ENCODE results near the gene NPIPB13. TPM values are rescaled to one million over a fixed set of nuclear protein-coding genes. Genes with fewer than 3 reads are reported as not detected.
"Not testable (repeated sequence)": the region's sequence is repeated elsewhere in the genome, so short reads cannot be mapped to it uniquely, and the experiment has no call there.

NPIPB13 gene
- polyA plus RNA-seq = 1 to 10 TPM; 2.6 to 7.4 TPM

DNA sequence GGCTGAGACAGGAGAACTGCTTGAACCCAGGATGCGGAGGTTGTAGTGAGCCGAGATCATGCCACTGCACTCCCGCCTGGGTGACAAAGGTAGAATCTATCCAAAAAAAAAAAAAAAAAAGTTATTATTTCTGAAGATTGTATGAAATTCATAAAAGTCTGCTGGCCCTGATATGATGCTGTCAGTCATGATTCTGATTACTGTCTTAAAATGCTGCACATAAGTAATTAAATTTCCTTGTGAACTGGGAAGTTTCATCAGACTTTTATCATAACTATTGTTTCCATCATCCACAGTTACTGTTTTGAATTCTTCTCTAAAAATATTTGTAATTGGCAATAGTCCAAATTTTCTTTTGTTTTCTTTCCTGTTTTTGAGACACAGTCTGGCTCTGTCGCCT lies at the start of gene NPIPB13:
Gene NPIPB13, minus strand, starts transcription at position 101 of the 400 bp plus-strand sequence. CDS start 2,906 bp downstream, outside the sequence.
- H3K36me3 ChIP-seq (ENCODE audit: control insufficient read depth in 2 of 2, insufficient read depth in 2 of 2, low read length in 1 of 2); H3K27ac ChIP-seq (ENCODE audit: low read depth in 2 of 2, low read length in 1 of 2); H3K27me3 ChIP-seq (ENCODE audit: control insufficient read depth in 1 of 2, insufficient read depth in 2 of 2, low read length in 2 of 2); H3K4me3 ChIP-seq (ENCODE audit: low read depth in 1 of 2, low read length in 2 of 2); H3K9me3 ChIP-seq (ENCODE audit: control insufficient read depth in 2 of 2, insufficient read depth in 1 of 2, low read depth in 1 of 2, low read length in 1 of 2); H3K4me1 ChIP-seq (ENCODE audit: control insufficient read depth in 2 of 2, insufficient read depth in 2 of 2, low read length in 1 of 2): not testable (repeated sequence)
- no CpG with 5 or more reads among the region's 4 CpGs for WGBS, 2 donors

DNA sequence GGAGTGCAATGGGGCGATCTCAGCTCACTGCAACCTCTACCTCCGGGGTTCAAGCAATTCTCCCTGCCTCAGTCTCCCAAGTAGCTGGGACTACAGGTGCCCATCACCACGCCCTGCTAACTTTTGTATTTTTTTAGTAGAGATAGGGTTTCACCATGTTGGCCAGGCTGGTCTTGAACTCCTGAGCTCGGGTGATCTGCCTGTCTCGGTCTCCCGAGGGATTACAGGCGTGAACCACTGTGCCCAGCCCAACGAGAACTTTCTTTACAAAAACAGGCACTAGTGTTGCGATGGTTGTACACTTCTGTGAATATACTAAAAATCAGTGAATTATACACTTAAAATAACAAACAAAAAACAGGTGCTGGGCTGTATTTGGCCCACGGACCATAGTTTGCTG lies 34.1 kb upstream of the NPIPB13 start:
- H3K36me3 ChIP-seq (ENCODE audit: control insufficient read depth in 2 of 2, insufficient read depth in 2 of 2, low read length in 1 of 2); H3K27ac ChIP-seq (ENCODE audit: low read depth in 2 of 2, low read length in 1 of 2): not testable (repeated sequence)
- WGBS, 2 donors = 94% methylated on average over 9 of the region's 10 CpGs

DNA sequence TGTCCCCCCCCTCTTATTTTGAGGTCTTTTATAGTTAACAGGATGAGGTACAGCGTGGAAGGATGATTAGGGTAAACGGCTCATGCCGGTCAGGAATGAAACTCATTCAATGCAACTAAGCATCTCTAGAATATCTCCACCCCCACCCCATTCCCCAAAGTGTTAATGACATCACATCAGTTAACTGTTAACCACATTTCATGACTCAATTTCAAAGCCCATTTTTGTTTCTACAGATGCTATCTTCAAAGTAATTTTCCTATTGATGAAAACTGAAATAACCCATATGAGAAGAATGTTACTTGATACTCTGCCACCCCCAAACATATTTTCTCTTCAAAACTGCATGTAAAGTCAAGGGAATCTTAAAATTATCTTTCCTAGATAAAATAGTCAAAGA lies 30.2 kb upstream of the NPIPB13 start:
- H3K27me3 ChIP-seq (ENCODE audit: control insufficient read depth in 1 of 2, insufficient read depth in 2 of 2, low read length in 2 of 2); H3K27ac ChIP-seq (ENCODE audit: low read depth in 2 of 2, low read length in 1 of 2); H3K4me3 ChIP-seq (ENCODE audit: low read depth in 1 of 2, low read length in 2 of 2); H3K4me1 ChIP-seq (ENCODE audit: control insufficient read depth in 2 of 2, insufficient read depth in 2 of 2, low read length in 1 of 2); H3K36me3 ChIP-seq (ENCODE audit: control insufficient read depth in 2 of 2, insufficient read depth in 2 of 2, low read length in 1 of 2); H3K9me3 ChIP-seq (ENCODE audit: control insufficient read depth in 2 of 2, insufficient read depth in 1 of 2, low read depth in 1 of 2, low read length in 1 of 2): not testable (repeated sequence)
- WGBS, 2 donors = no CpG with 5 or more reads among the region's 3 CpGs

More for the DNA sequence above, 34.1 kb upstream of the NPIPB13 start:
- not testable (repeated sequence) for H3K9me3 ChIP-seq (ENCODE audit: control insufficient read depth in 2 of 2, insufficient read depth in 1 of 2, low read depth in 1 of 2, low read length in 1 of 2); H3K4me1 ChIP-seq (ENCODE audit: control insufficient read depth in 2 of 2, insufficient read depth in 2 of 2, low read length in 1 of 2); H3K4me3 ChIP-seq (ENCODE audit: low read depth in 1 of 2, low read length in 2 of 2); H3K27me3 ChIP-seq (ENCODE audit: control insufficient read depth in 1 of 2, insufficient read depth in 2 of 2, low read length in 2 of 2)

DNA sequence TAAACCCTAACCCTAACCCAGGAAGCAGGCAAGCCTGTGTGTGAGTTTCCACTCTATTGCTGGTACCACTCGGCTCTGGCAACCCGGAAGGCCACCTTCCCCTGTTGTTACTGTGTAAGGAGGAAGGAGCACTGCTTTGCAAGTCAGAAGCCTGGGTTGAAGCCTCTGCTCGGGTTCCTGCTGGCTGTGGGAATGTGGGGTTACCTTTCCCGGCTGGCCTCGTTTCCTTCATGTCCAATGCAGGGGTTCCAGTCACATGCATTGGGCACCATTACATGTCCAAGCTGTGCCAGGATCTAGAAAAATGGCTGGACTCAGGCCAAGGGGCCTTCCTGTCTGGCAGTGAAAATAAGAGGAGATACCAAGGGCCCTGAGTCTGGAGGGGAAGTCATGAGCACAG lies 31.2 kb downstream of the NPIPB13 start:
- not testable (repeated sequence) for H3K4me1 ChIP-seq (ENCODE audit: control insufficient read depth in 2 of 2, insufficient read depth in 2 of 2, low read length in 1 of 2); H3K36me3 ChIP-seq (ENCODE audit: control insufficient read depth in 2 of 2, insufficient read depth in 2 of 2, low read length in 1 of 2); H3K27ac ChIP-seq (ENCODE audit: low read depth in 2 of 2, low read length in 1 of 2); H3K4me3 ChIP-seq (ENCODE audit: low read depth in 1 of 2, low read length in 2 of 2); H3K27me3 ChIP-seq (ENCODE audit: control insufficient read depth in 1 of 2, insufficient read depth in 2 of 2, low read length in 2 of 2); H3K9me3 ChIP-seq (ENCODE audit: control insufficient read depth in 2 of 2, insufficient read depth in 1 of 2, low read depth in 1 of 2, low read length in 1 of 2)
- WGBS, 2 donors = 71% methylated on average over 3 of the region's 5 CpGs

DNA sequence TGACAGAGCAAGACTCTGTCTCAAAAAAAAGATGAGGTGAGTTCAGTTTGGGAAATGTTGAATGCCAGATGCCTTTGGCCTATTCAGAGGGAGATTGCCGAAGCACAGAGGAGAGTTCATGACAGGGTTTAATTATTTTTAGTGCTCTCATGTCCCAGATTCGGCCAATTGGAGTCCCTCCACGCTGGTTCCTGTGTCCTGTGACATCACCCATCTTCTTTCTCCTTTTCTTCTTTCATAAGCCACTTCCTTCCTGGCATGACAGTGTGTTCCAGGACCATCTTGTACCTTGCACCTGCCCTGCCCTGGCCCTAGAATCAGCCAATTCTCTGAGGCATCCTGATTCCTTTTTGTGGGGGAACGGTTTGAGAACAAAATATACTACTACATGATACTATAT lies 36.9 kb downstream of the NPIPB13 start:
- not testable (repeated sequence) for H3K36me3 ChIP-seq (ENCODE audit: control insufficient read depth in 2 of 2, insufficient read depth in 2 of 2, low read length in 1 of 2); H3K27me3 ChIP-seq (ENCODE audit: control insufficient read depth in 1 of 2, insufficient read depth in 2 of 2, low read length in 2 of 2); H3K4me3 ChIP-seq (ENCODE audit: low read depth in 1 of 2, low read length in 2 of 2); H3K9me3 ChIP-seq (ENCODE audit: control insufficient read depth in 2 of 2, insufficient read depth in 1 of 2, low read depth in 1 of 2, low read length in 1 of 2); H3K4me1 ChIP-seq (ENCODE audit: control insufficient read depth in 2 of 2, insufficient read depth in 2 of 2, low read length in 1 of 2); H3K27ac ChIP-seq (ENCODE audit: low read depth in 2 of 2, low read length in 1 of 2)
- WGBS, 2 donors = no CpG with 5 or more reads among the region's 4 CpGs

DNA sequence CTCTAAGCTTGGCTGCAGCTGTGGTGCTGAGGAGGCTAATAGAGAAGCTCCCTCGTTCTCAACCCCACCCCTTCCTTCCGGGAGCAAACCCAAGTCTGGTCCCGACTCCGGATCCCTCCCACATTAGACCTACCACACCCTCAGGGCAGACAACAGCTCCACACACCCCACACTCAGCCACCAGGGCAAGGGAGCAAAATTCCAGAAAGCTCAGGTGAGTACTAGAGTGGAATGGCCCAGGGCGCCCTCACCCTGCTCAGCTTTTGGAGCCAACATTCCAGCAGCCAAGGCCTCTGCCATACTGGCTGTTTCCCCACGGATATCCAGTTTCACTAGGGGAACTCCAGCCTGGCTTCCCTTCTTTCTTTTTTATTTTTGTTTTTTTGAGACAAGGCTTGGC lies 39.2 kb downstream of the NPIPB13 start:
- H3K4me1 ChIP-seq (ENCODE audit: control insufficient read depth in 2 of 2, insufficient read depth in 2 of 2, low read length in 1 of 2); H3K36me3 ChIP-seq (ENCODE audit: control insufficient read depth in 2 of 2, insufficient read depth in 2 of 2, low read length in 1 of 2); H3K4me3 ChIP-seq (ENCODE audit: low read depth in 1 of 2, low read length in 2 of 2); H3K27me3 ChIP-seq (ENCODE audit: control insufficient read depth in 1 of 2, insufficient read depth in 2 of 2, low read length in 2 of 2); H3K27ac ChIP-seq (ENCODE audit: low read depth in 2 of 2, low read length in 1 of 2); H3K9me3 ChIP-seq (ENCODE audit: control insufficient read depth in 2 of 2, insufficient read depth in 1 of 2, low read depth in 1 of 2, low read length in 1 of 2): not testable (repeated sequence)
- 0 to 19% methylated on average over 4 of the region's 6 CpGs for WGBS, 2 donors

DNA sequence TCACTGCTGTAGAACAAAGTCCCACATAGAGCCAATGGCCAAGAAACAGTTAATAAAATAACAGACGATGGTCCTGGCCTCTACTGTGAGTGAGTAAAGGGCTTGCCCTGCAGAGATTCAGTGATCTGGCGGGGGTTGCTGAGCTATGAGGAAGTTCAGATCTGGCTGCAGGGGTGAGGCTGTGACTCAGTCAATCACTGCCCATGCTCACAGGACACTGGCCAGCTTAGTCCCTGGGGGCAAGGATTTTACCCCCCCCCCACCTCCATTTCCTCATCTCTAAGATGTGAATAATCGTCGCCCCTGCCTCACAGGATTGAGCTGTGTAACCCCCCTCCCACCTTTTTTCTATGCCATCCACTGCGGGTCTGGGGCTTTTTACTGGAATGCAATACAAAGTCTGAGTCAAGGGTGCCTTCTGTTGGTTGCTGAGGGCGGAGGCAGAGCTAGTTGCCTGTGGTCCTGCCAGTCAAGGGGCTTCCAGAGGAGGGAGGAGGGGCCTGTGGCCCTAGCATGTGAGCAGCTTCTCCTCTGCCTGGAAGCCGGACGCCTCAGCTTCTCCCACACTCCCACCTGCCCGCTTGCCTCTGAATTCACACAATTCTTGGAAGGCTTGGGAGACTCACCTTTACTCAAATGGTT lies 41.1 kb downstream of the NPIPB13 start:
- not testable (repeated sequence) for H3K27ac ChIP-seq (ENCODE audit: low read depth in 2 of 2, low read length in 1 of 2); H3K27me3 ChIP-seq (ENCODE audit: control insufficient read depth in 1 of 2, insufficient read depth in 2 of 2, low read length in 2 of 2); H3K36me3 ChIP-seq (ENCODE audit: control insufficient read depth in 2 of 2, insufficient read depth in 2 of 2, low read length in 1 of 2); H3K4me3 ChIP-seq (ENCODE audit: low read depth in 1 of 2, low read length in 2 of 2); H3K4me1 ChIP-seq (ENCODE audit: control insufficient read depth in 2 of 2, insufficient read depth in 2 of 2, low read length in 1 of 2); H3K9me3 ChIP-seq (ENCODE audit: control insufficient read depth in 2 of 2, insufficient read depth in 1 of 2, low read depth in 1 of 2, low read length in 1 of 2)
- WGBS, 2 donors = 33 to 36% methylated on average over 2 of the region's 9 CpGs

DNA sequence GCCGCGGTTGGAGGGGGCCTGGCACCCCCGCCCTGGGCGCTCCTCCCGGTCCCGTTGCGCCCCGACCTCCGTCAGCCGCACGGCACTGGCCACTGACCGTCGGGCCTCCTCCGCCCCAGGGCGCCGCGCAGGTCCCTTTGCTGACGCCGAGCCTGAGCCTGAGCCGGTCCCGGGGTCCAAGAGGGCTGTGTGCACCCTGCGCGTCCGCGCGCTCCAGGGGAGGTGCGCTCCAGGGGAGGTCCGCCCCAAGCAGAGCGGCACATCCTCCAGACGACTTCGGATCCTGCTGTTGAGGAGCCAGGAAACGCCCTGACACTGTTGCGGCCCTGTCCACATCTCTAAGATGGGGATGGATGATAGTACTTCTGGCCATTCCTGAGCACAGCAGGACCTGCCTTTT lies 42.0 kb downstream of the NPIPB13 start:
- peak overlapping the region in 1 of 2 donors; percentile 39 for H3K4me3 ChIP-seq (ENCODE audit: low read depth in 1 of 2, low read length in 2 of 2)
- H3K36me3 ChIP-seq (ENCODE audit: control insufficient read depth in 2 of 2, insufficient read depth in 2 of 2, low read length in 1 of 2); H3K4me1 ChIP-seq (ENCODE audit: control insufficient read depth in 2 of 2, insufficient read depth in 2 of 2, low read length in 1 of 2); H3K27me3 ChIP-seq (ENCODE audit: control insufficient read depth in 1 of 2, insufficient read depth in 2 of 2, low read length in 2 of 2); H3K27ac ChIP-seq (ENCODE audit: low read depth in 2 of 2, low read length in 1 of 2); H3K9me3 ChIP-seq (ENCODE audit: control insufficient read depth in 2 of 2, insufficient read depth in 1 of 2, low read depth in 1 of 2, low read length in 1 of 2): not testable (repeated sequence)
- no CpG with 5 or more reads among the region's 33 CpGs for WGBS, 2 donors

DNA sequence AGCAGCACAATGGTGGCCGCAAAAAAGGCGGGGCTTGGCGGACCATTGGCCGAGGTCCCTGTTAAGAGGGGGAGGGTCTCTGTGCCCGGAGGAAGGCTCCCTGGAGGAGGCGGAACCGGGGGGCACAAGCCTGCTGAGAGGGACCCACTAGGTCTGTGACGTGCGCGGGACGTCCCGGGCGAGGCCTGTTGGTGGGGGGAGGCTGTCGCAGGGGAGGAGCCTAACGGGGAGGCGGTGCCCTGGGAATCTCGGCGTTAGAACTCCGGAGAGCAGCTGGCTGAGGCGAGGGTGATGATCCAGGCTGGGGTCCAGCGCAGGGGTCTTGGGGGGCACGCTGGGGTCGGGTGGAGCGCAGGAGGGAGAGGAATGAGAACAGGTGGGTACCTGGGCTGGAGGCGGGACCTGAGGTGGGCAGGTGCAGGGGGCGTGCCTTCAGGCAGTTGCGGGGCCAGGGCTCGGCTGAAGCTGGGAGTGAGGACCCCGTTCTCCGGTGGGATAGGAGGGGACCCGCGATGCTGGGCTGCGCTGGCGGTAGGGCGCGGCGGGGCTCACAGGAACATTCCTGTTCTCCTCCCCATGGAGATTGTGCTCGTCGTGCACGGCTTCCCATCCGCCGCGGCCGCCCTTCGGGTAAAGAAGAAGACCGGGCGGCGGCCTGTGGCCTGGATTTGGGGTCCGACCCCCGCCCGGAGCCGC lies 42.6 kb downstream of the NPIPB13 start:
- not testable (repeated sequence) for H3K9me3 ChIP-seq (ENCODE audit: control insufficient read depth in 2 of 2, insufficient read depth in 1 of 2, low read depth in 1 of 2, low read length in 1 of 2); H3K36me3 ChIP-seq (ENCODE audit: control insufficient read depth in 2 of 2, insufficient read depth in 2 of 2, low read length in 1 of 2); H3K27ac ChIP-seq (ENCODE audit: low read depth in 2 of 2, low read length in 1 of 2); H3K4me1 ChIP-seq (ENCODE audit: control insufficient read depth in 2 of 2, insufficient read depth in 2 of 2, low read length in 1 of 2); H3K27me3 ChIP-seq (ENCODE audit: control insufficient read depth in 1 of 2, insufficient read depth in 2 of 2, low read length in 2 of 2)
- peak overlapping the region; percentile 39 to 44 for H3K4me3 ChIP-seq (ENCODE audit: low read depth in 1 of 2, low read length in 2 of 2)
- 0 to 1% methylated on average over 18 to 20 of the region's 52 CpGs for WGBS, 2 donors

DNA sequence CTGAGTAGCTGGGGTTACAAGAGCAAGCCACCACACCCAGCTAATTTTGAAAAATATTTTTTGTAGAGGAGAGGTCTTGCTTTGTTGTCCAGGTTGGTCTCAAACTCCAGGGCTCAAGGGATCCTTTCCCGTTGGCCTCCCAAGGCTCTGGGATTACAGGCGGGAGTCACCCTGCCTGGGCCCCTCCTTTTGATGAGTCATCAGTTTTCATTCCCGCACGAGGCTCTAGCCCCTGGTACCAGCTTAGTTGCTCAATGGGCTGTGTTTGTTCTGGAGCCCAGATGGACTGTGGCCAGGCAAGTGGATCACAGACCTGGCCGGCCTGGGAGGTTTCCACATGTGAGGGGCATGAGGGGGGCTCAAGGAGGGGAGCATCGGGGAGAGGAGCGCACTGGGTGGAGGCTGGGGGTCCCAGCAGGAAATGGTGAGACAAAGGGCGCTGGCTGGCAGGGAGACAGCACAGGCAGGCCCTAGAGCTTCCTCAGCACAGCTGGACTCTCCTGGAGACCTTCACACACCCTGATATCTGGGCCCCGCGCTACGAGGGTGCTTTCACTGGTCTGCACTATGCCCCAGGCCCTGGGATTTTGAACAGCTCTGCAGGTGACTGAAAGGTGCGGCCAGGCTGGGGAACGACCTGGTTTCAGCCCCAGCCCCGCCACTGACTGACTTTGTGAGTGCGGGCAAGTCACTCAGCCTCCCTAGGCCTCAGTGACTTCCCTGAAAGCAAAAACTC lies 48.5 kb downstream of the NPIPB13 start:
- no CpG with 5 or more reads among the region's 15 CpGs for WGBS, 2 donors
- not testable (repeated sequence) for H3K9me3 ChIP-seq (ENCODE audit: control insufficient read depth in 2 of 2, insufficient read depth in 1 of 2, low read depth in 1 of 2, low read length in 1 of 2); H3K27ac ChIP-seq (ENCODE audit: low read depth in 2 of 2, low read length in 1 of 2); H3K4me3 ChIP-seq (ENCODE audit: low read depth in 1 of 2, low read length in 2 of 2); H3K27me3 ChIP-seq (ENCODE audit: control insufficient read depth in 1 of 2, insufficient read depth in 2 of 2, low read length in 2 of 2); H3K4me1 ChIP-seq (ENCODE audit: control insufficient read depth in 2 of 2, insufficient read depth in 2 of 2, low read length in 1 of 2); H3K36me3 ChIP-seq (ENCODE audit: control insufficient read depth in 2 of 2, insufficient read depth in 2 of 2, low read length in 1 of 2)

Data from esophagus (tissue), 2 donors.